PFSK-1 (cell line): Measurements from ENCODE around the gene WIZ.

ENCODE experiments used
- POLR2AphosphoS5 ChIP-seq: IDR thresholded peaks from 2 replicates; pipeline ENCODE4 v1.6.1; 2012; ENCODE audit warnings: low read depth, mild to moderate bottlenecking, control low read depth, low read length, moderate library complexity
- SIN3A ChIP-seq: IDR thresholded peaks from 2 replicates; pipeline ENCODE4 v1.6.1; 2012; ENCODE audit warnings: mild to moderate bottlenecking, low read length, moderate library complexity, borderline replicate concordance; ENCODE audit not compliant: insufficient read depth
- TAF1 ChIP-seq: IDR thresholded peaks from 2 replicates; pipeline ENCODE4 v1.6.1; 2012; ENCODE audit warnings: low read length, control low read depth, borderline replicate concordance; ENCODE audit not compliant: insufficient read depth

- TF ChIP-seq TAF1 (no peak), SIN3A (no peak), POLR2AphosphoS5 (no peak)
These were observed 27.3 kb downstream of the WIZ start for GRCh38 chr19:15422296-15423075.
